ENCODE results near the gene VRK2.
"Not testable (repeated sequence)": the region's sequence is repeated elsewhere in the genome, so short reads cannot be mapped to it uniquely, and the experiment has no call there.

Gene VRK2

GRCh38 chr2:58107803-58108710 is 61.5 kb downstream of the VRK2 start:
- H3K27ac ChIP-seq: no peak overlapping the region
- no peak for TF ChIP-seq CTCF (conservative IDR thresholded peaks at IDR 0.05)
- no peak for TF ChIP-seq ZFX (IDR thresholded peaks at IDR 0.05)

GRCh38 chr2:58109481-58109880 is 62.9 kb downstream of the VRK2 start:
- no peak for TF ChIP-seq ZFX (IDR thresholded peaks at IDR 0.05)
- no peak for TF ChIP-seq CTCF (conservative IDR thresholded peaks at IDR 0.05)
- no peak overlapping the region for H3K27ac ChIP-seq

GRCh38 chr2:58110765-58111164 is 64.2 kb downstream of the VRK2 start:
- no peak overlapping the region for H3K27ac ChIP-seq
- TF ChIP-seq ZFX (IDR thresholded peaks at IDR 0.05) (no peak), CTCF (conservative IDR thresholded peaks at IDR 0.05) (no peak; the same call in 1 of the 2 replicates)

- H3K27ac ChIP-seq: not testable (repeated sequence)
Observed at GRCh38 chr2:58113563-58113962, 67.0 kb downstream of the VRK2 start.

GRCh38 chr2:58120626-58121229 is 74.1 kb downstream of the VRK2 start:
- no peak overlapping the region for H3K27ac ChIP-seq
- no peak for TF ChIP-seq CTCF (conservative IDR thresholded peaks at IDR 0.05)
- no peak for TF ChIP-seq ZFX (IDR thresholded peaks at IDR 0.05)

GRCh38 chr2:58122040-58122439 is 75.4 kb downstream of the VRK2 start:
- H3K27ac ChIP-seq: no peak overlapping the region
- TF ChIP-seq ZFX (IDR thresholded peaks at IDR 0.05): no peak
- TF ChIP-seq CTCF (conservative IDR thresholded peaks at IDR 0.05): no peak

- TF ChIP-seq ZFX (IDR thresholded peaks at IDR 0.05): no peak
- no peak for TF ChIP-seq CTCF (conservative IDR thresholded peaks at IDR 0.05)
- no peak overlapping the region for H3K27ac ChIP-seq
Observed at GRCh38 chr2:58122540-58122939, 75.9 kb downstream of the VRK2 start.

Measured in C4-2B (cell line).